ENCODE data around the gene THPO. TPM values are rescaled to one million over a fixed set of nuclear protein-coding genes. Genes with fewer than 3 reads are reported as not detected.

The THPO gene
- total RNA-seq, 2 donors from 2014 or later, result 1.4 to 1.7 TPM

- no peak overlapping the region for H3K4me3 ChIP-seq (ENCODE audit: low read length)
- no peak overlapping the region for H3K9ac ChIP-seq (ENCODE audit: extremely low read depth, low read length, poor library complexity, severe bottlenecking)
- WGBS, 2 experiments (ENCODE audit: insufficient coverage in 1 of 2, insufficient read length in 1 of 2), result 94 to 95% methylated on average over 9 to 10 of the region's 10 CpGs
- peaks cover 40% of the 10 kb centered on the region for H3K36me3 ChIP-seq (ENCODE audit: control insufficient read depth, insufficient read depth, low read length)
- H3K4me1 ChIP-seq (ENCODE audit: control insufficient read depth, insufficient read depth, low read length), result peaks cover 12% of the 10 kb centered on the region
- TF ChIP-seq CTCF (conservative IDR thresholded peaks at IDR 0.05), result no peak
- Mint-ChIP-seq H3K9me3 (no peaks in the 10 kb centered on the region), H3K27ac (no peak overlapping the region), H3K4me1 (peaks cover 38% of the 10 kb centered on the region), H3K36me3 (ENCODE audit: low read depth) (peaks cover 36% of the 10 kb centered on the region), H3K4me3 (no peak overlapping the region), H3K27me3 (ENCODE audit: insufficient read depth) (no peaks in the 10 kb centered on the region)
- no peaks in the 10 kb centered on the region for H3K27me3 ChIP-seq (ENCODE audit: control insufficient read depth, insufficient read depth, low read length, poor library complexity, severe bottlenecking)
- no peak overlapping the region for H3K27ac ChIP-seq (ENCODE audit: low read depth, low read length)
- DNase-seq, result no peak
- no peaks in the 10 kb centered on the region for H3K9me3 ChIP-seq (ENCODE audit: control insufficient read depth, low read length)
Observed at GRCh38 chr3:184349563-184350470, 28.2 kb downstream of the THPO start.

GRCh38 chr3:184348057-184348382 is 30.0 kb downstream of the THPO start:
- peaks cover 38% of the 10 kb centered on the region for H3K4me1 Mint-ChIP-seq
- Histone ChIP-seq H3K4me3 (ENCODE audit: low read length) (no peak overlapping the region), H3K27ac (ENCODE audit: low read depth, low read length) (no peak overlapping the region), H3K4me1 (ENCODE audit: control insufficient read depth, insufficient read depth, low read length) (peaks cover 12% of the 10 kb centered on the region), H3K9me3 (ENCODE audit: control insufficient read depth, low read length) (no peaks in the 10 kb centered on the region), H3K36me3 (ENCODE audit: control insufficient read depth, insufficient read depth, low read length) (peaks cover 43% of the 10 kb centered on the region), H3K27me3 (ENCODE audit: control insufficient read depth, insufficient read depth, low read length, poor library complexity, severe bottlenecking) (no peaks in the 10 kb centered on the region), H3K9ac (ENCODE audit: extremely low read depth, low read length, poor library complexity, severe bottlenecking) (no peak overlapping the region)
- TF ChIP-seq CTCF (conservative IDR thresholded peaks at IDR 0.05), result no peak
- WGBS, 2 experiments (ENCODE audit: insufficient coverage in 1 of 2, insufficient read length in 1 of 2), result 83 to 94% methylated on average over 4 of the region's 4 CpGs
- no peaks in the 10 kb centered on the region for H3K9me3 Mint-ChIP-seq
- no peak overlapping the region for H3K27ac Mint-ChIP-seq
- peaks cover 39% of the 10 kb centered on the region for H3K36me3 Mint-ChIP-seq (ENCODE audit: low read depth)
- no peak overlapping the region for H3K4me3 Mint-ChIP-seq
- H3K27me3 Mint-ChIP-seq (ENCODE audit: insufficient read depth), result no peaks in the 10 kb centered on the region
- DNase-seq, result no peak

- no peak overlapping the region for H3K9ac ChIP-seq (ENCODE audit: extremely low read depth, low read length, poor library complexity, severe bottlenecking)
- no peak overlapping the region for H3K4me3 ChIP-seq (ENCODE audit: low read length)
- TF ChIP-seq CTCF (conservative IDR thresholded peaks at IDR 0.05), result no peak
- H3K4me1 ChIP-seq (ENCODE audit: control insufficient read depth, insufficient read depth, low read length), result peaks cover 9% of the 10 kb centered on the region
- Mint-ChIP-seq H3K27me3 (ENCODE audit: insufficient read depth) (no peaks in the 10 kb centered on the region), H3K9me3 (no peaks in the 10 kb centered on the region), H3K36me3 (ENCODE audit: low read depth) (peaks cover 40% of the 10 kb centered on the region), H3K27ac (no peak overlapping the region), H3K4me1 (peaks cover 35% of the 10 kb centered on the region), H3K4me3 (no peak overlapping the region)
- 92 to 94% methylated on average over 12 of the region's 12 CpGs for WGBS, 2 experiments (ENCODE audit: insufficient coverage in 1 of 2, insufficient read length in 1 of 2)
- no peak overlapping the region for H3K27ac ChIP-seq (ENCODE audit: low read depth, low read length)
- peaks cover 40% of the 10 kb centered on the region for H3K36me3 ChIP-seq (ENCODE audit: control insufficient read depth, insufficient read depth, low read length)
- H3K27me3 ChIP-seq (ENCODE audit: control insufficient read depth, insufficient read depth, low read length, poor library complexity, severe bottlenecking), result no peaks in the 10 kb centered on the region
- no peak for DNase-seq
- H3K9me3 ChIP-seq (ENCODE audit: control insufficient read depth, low read length), result no peaks in the 10 kb centered on the region
Observed at GRCh38 chr3:184347321-184348056, 30.5 kb downstream of the THPO start.
